ENCODE measurements around the gene ZSWIM4. TPM values are rescaled to one million over a fixed set of nuclear protein-coding genes. Genes with fewer than 3 reads are reported as not detected.

The ZSWIM4 gene
- total and polyA plus RNA-seq, 2 of the 13 experiments (the other 11 are each of a cell fraction or from before 2014, with no cell fraction given): 0.33 to 0.86 TPM

- no peak for TF ChIP-seq ATF6 (CRISPR knock-in tag; conservative IDR thresholded peaks at IDR 0.05)
- TF ChIP-seq MTA1 (CRISPR knock-in tag; IDR thresholded peaks at IDR 0.05; ENCODE audit: borderline replicate concordance): no peak
- no peak for TF ChIP-seq ZNF296 (CRISPR knock-in tag; conservative IDR thresholded peaks at IDR 0.05)
- no peak for TF ChIP-seq HINFP (CRISPR knock-in tag; IDR thresholded peaks at IDR 0.05; ENCODE audit: low read depth)
- no peak for TF ChIP-seq ZNF224 (CRISPR knock-in tag; IDR thresholded peaks at IDR 0.05)
- TF ChIP-seq, protein P1, sequence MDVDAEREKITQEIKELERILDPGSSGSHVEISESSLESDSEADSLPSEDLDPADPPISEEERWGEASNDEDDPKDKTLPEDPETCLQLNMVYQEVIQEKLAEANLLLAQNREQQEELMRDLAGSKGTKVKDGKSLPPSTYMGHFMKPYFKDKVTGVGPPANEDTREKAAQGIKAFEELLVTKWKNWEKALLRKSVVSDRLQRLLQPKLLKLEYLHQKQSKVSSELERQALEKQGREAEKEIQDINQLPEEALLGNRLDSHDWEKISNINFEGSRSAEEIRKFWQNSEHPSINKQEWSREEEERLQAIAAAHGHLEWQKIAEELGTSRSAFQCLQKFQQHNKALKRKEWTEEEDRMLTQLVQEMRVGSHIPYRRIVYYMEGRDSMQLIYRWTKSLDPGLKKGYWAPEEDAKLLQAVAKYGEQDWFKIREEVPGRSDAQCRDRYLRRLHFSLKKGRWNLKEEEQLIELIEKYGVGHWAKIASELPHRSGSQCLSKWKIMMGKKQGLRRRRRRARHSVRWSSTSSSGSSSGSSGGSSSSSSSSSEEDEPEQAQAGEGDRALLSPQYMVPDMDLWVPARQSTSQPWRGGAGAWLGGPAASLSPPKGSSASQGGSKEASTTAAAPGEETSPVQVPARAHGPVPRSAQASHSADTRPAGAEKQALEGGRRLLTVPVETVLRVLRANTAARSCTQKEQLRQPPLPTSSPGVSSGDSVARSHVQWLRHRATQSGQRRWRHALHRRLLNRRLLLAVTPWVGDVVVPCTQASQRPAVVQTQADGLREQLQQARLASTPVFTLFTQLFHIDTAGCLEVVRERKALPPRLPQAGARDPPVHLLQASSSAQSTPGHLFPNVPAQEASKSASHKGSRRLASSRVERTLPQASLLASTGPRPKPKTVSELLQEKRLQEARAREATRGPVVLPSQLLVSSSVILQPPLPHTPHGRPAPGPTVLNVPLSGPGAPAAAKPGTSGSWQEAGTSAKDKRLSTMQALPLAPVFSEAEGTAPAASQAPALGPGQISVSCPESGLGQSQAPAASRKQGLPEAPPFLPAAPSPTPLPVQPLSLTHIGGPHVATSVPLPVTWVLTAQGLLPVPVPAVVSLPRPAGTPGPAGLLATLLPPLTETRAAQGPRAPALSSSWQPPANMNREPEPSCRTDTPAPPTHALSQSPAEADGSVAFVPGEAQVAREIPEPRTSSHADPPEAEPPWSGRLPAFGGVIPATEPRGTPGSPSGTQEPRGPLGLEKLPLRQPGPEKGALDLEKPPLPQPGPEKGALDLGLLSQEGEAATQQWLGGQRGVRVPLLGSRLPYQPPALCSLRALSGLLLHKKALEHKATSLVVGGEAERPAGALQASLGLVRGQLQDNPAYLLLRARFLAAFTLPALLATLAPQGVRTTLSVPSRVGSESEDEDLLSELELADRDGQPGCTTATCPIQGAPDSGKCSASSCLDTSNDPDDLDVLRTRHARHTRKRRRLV (CRISPR knock-in tag; IDR thresholded peaks at IDR 0.05): no peak
- no peak for TF ChIP-seq CENPT (CRISPR knock-in tag; IDR thresholded peaks at IDR 0.05; ENCODE audit: low read depth)
- no peak for TF ChIP-seq SETDB1 (CRISPR knock-in tag; IDR thresholded peaks at IDR 0.05; ENCODE audit: borderline replicate concordance)
- TF ChIP-seq JUND (CRISPR knock-in tag; IDR thresholded peaks at IDR 0.05): no peak
- TF ChIP-seq, protein P2, sequence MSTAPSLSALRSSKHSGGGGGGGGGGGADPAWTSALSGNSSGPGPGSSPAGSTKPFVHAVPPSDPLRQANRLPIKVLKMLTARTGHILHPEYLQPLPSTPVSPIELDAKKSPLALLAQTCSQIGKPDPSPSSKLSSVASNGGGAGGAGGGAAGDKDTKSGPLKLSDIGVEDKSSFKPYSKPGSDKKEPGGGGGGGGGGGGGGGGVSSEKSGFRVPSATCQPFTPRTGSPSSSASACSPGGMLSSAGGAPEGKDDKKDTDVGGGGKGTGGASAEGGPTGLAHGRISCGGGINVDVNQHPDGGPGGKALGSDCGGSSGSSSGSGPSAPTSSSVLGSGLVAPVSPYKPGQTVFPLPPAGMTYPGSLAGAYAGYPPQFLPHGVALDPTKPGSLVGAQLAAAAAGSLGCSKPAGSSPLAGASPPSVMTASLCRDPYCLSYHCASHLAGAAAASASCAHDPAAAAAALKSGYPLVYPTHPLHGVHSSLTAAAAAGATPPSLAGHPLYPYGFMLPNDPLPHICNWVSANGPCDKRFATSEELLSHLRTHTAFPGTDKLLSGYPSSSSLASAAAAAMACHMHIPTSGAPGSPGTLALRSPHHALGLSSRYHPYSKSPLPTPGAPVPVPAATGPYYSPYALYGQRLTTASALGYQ (CRISPR knock-in tag; IDR thresholded peaks at IDR 0.05): no peak
- no peak for TF ChIP-seq ZNF124 (CRISPR knock-in tag; IDR thresholded peaks at IDR 0.05)
- no peak for TF ChIP-seq ZFX (CRISPR knock-in tag; IDR thresholded peaks at IDR 0.05; ENCODE audit: low read depth)
- TF ChIP-seq, protein P3, sequence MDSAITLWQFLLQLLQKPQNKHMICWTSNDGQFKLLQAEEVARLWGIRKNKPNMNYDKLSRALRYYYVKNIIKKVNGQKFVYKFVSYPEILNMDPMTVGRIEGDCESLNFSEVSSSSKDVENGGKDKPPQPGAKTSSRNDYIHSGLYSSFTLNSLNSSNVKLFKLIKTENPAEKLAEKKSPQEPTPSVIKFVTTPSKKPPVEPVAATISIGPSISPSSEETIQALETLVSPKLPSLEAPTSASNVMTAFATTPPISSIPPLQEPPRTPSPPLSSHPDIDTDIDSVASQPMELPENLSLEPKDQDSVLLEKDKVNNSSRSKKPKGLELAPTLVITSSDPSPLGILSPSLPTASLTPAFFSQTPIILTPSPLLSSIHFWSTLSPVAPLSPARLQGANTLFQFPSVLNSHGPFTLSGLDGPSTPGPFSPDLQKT (CRISPR knock-in tag; IDR thresholded peaks at IDR 0.05; ENCODE audit: borderline replicate concordance): no peak
- TF ChIP-seq ZNF432 (CRISPR knock-in tag; IDR thresholded peaks at IDR 0.05; ENCODE audit: borderline replicate concordance): no peak
- TF ChIP-seq HDAC1 (CRISPR knock-in tag; IDR thresholded peaks at IDR 0.05): no peak
Observed at GRCh38 chr19:13784731-13785452, 10.4 kb upstream of the ZSWIM4 start (continued).
